GM12878 (cell line): ENCODE results near the gene NACA2. TPM values are rescaled to one million over a fixed set of nuclear protein-coding genes. Genes with fewer than 3 reads are reported as not detected.
"Not testable (repeated sequence)": the region's sequence is repeated elsewhere in the genome, so short reads cannot be mapped to it uniquely, and the experiment has no call there.

Source experiments
- ATAC-seq: fragments of 200-7000 bp; cut with Tn5 transposase; 3 replicates; pipeline ENCODE4 v1.9.1; 2020; ENCODE audit warnings: mild to moderate bottlenecking, moderate library complexity
- BruUV-seq: library from RNA; stranded (reverse); fragments of 400-500 nt; replicated peaks from 2 replicates; lab custom pipeline; 2021; lab: Mats Ljungman, UMichigan
- CTCF ChIA-PET: fragments of 300-600 bp; sonication (Branson Sonifier 250); formaldehyde crosslinking; extraction: SDS; loops from one replicate; lab custom pipeline; 2021; ENCODE audit warnings: inconsistent platforms; lab: Yijun Ruan, JAX
- POLR2A ChIA-PET: fragments of 350-600 bp; formaldehyde crosslinking; extraction: SDS; loops from one replicate; lab custom pipeline; 2021; ENCODE audit warnings: inconsistent platforms; lab: Charles Lee
- RAD21 ChIA-PET: fragments of 300-600 bp; sonication (Branson Sonifier 250); formaldehyde crosslinking; loops from one replicate; lab custom pipeline; 2023; ENCODE audit warnings: antibody characterized with exemption; ENCODE audit not compliant: unreplicated experiment; lab: Charles Lee
- SMC1A ChIA-PET: fragments of 300-600 bp; sonication (Branson Sonifier 250); formaldehyde crosslinking; loops from one replicate; lab custom pipeline; 2023; ENCODE audit not compliant: unreplicated experiment, uncharacterized antibody; lab: Charles Lee
- DNase-seq: peaks from one replicate; pipeline ENCODE4 v3.0.0-alpha.2; 2011; ENCODE audit warnings: low read depth, low spot score
- FAIRE-seq: peaks from 3 replicates; lab custom pipeline; 2011; peaks lifted over from hg19 to GRCh38; lab: Jason Lieb, UNC
- H2AFZ ChIP-seq: 2 replicates; pipeline ENCODE4 v1.6.0; 2011; ENCODE audit warnings: low read depth, low read length, control low read depth; ENCODE audit not compliant: control insufficient read depth
- H3K27ac ChIP-seq: 2 replicates; pipeline ENCODE4 v1.5.1; 2011; ENCODE audit warnings: control low read depth; ENCODE audit not compliant: control insufficient read depth, insufficient read depth
- H3K27me3 ChIP-seq, 2 experiments: replicated peaks in 1 of 2; 2 replicates each; pipeline versions ENCODE4 v1.6.0 to v1.6.1; 2011; ENCODE audit warnings: low read length in 1 of 2; ENCODE audit not compliant: control insufficient read depth in 2 of 2, insufficient read depth in 2 of 2
- H3K36me3 ChIP-seq, 2 experiments: 2 replicates each; pipeline ENCODE4 v1.5.1; 2011; ENCODE audit warnings: low read length in 1 of 2; ENCODE audit not compliant: control insufficient read depth in 2 of 2, insufficient read depth in 2 of 2
- H3K4me1 ChIP-seq: 2 replicates; pipeline ENCODE4 v1.6.1; 2011; ENCODE audit warnings: mild to moderate bottlenecking, low read length, moderate library complexity, mixed read lengths; ENCODE audit not compliant: control insufficient read depth, insufficient read depth
- H3K4me2 ChIP-seq: 2 replicates; pipeline ENCODE4 v1.6.0; 2011; ENCODE audit warnings: control low read depth; ENCODE audit not compliant: control insufficient read depth, insufficient read depth
- H3K4me3 ChIP-seq: fragments of 200-600 bp; sonication (generic); 2 replicates; pipeline ENCODE4 v1.5.1; 2016
- H3K79me2 ChIP-seq: 2 replicates; pipeline ENCODE4 v1.6.0; 2011; ENCODE audit warnings: low read length; ENCODE audit not compliant: control insufficient read depth, insufficient read depth
- H3K9ac ChIP-seq: 2 replicates; pipeline ENCODE4 v1.8.0; 2011; ENCODE audit warnings: low read length, control low read depth, mixed read lengths; ENCODE audit not compliant: control insufficient read depth, insufficient read depth
- H3K9me3 ChIP-seq: replicated peaks from 3 replicates; pipeline ENCODE4 v1.5.1; 2011; ENCODE audit warnings: mild to moderate bottlenecking, low read length; ENCODE audit not compliant: control insufficient read depth, insufficient read depth
- H4K20me1 ChIP-seq: 2 replicates; pipeline ENCODE4 v1.6.0; 2011; ENCODE audit not compliant: control insufficient read depth, insufficient read depth
- CBFB ChIP-seq: IDR thresholded peaks from 2 replicates; pipeline ENCODE4 v1.6.1; 2016; ENCODE audit warnings: antibody characterized with exemption, low read depth
- ETV6 ChIP-seq, 2 experiments: fragments of 450-650 bp in 1 of 2; IDR thresholded peaks in 1 of 2; conservative IDR thresholded peaks in 1 of 2; 2 replicates each; pipeline ENCODE4 v1.6.1; 2014; ENCODE audit warnings: antibody characterized with exemption in 1 of 2, borderline replicate concordance in 1 of 2, low read depth in 1 of 2, mild to moderate bottlenecking in 1 of 2, moderate library complexity in 1 of 2
- NFXL1 ChIP-seq: fragments of 450-650 bp; IDR thresholded peaks from 2 replicates; pipeline ENCODE4 v1.6.1; 2017; ENCODE audit warnings: antibody characterized with exemption, mild to moderate bottlenecking, borderline replicate concordance
- PBX3 ChIP-seq: IDR thresholded peaks from 2 replicates; pipeline ENCODE4 v1.6.1; 2011; ENCODE audit warnings: mild to moderate bottlenecking, low read depth, low read length, moderate library complexity; ENCODE audit not compliant: insufficient replicate concordance
- ZNF384 ChIP-seq: IDR thresholded peaks from 2 replicates; pipeline ENCODE4 v1.6.1; 2012; ENCODE audit warnings: low read depth, mild to moderate bottlenecking, low read length, improper control_type of control experiment, borderline replicate concordance
- WGBS: methylation state at CpG from one replicate; pipeline ENCODE4 v1.1.6; 2016; ENCODE audit warnings: low lambda C conversion rate; ENCODE audit not compliant: insufficient replicate concordance, insufficient coverage; ENCODE audit errors: missing lambda C conversion rate; 5-methylcytosine and 5-hydroxymethylcytosine counted together
- in situ Hi-C: fragments of 300-500 bp; cut with MboI; formaldehyde crosslinking; loops from 9 replicates; pipeline ENCODE4 v1.14.3; 2018; ENCODE audit warnings: mixed read lengths
- intact Hi-C: fragments of 100-400 bp; cut with micrococcal nuclease; formaldehyde crosslinking; loops from one replicate; pipeline ENCODE4 v1.14.2; 2022; ENCODE audit not compliant: unreplicated experiment
- polyA plus RNA-seq, 11 experiments: library from polyadenylated mRNA; depleted of rRNA in 4 of 11; unstranded in 6 of 11; stranded (reverse) in 5 of 11; fragments of >200 nt; fragmentation: Nextera tagmentation in 4 of 11; fragmentation: Illumina TruSeq in 1 of 11; extraction: Ambion mirVana in 4 of 11; extraction: Trizol in 1 of 11; gene quantifications; 1 replicate in 1 of 11; 2 replicates in 10 of 11; pipeline versions ENCODE4 v1.2.1 to v1.2.3, GENCODE V29; 2011 to 2016; ENCODE audit warnings: inconsistent platforms in 2 of 11, missing spikeins in 2 of 11, low read depth in 1 of 11
- total RNA-seq, 4 experiments: library from RNA; depleted of rRNA in 3 of 4; stranded (reverse); fragments of >200 nt in 3 of 4; fragmentation: Illumina TruSeq in 1 of 4; extraction: Trizol in 1 of 4; gene quantifications; 2 replicates each; pipeline versions ENCODE4 v1.2.1 to v1.2.3, GENCODE V29; 2013 to 2021

The NACA2 gene
- total and polyA plus RNA-seq, 10 of the 15 experiments (the other 5 are each of a cell fraction or from before 2014, with no cell fraction given), result 0.16 to 0.68 (median 0.36) TPM; not detected in 4

GRCh38 chr17:61572547-61572946, 18.5 kb downstream of the NACA2 start:
- RAD21 ChIA-PET, H3K36me3 ChIP-seq, BruUV-seq, FAIRE-seq, in situ Hi-C loops, H3K79me2 ChIP-seq, H3K4me3 ChIP-seq, intact Hi-C loops, H3K27ac ChIP-seq, H3K9me3 ChIP-seq, DNase-seq, POLR2A ChIA-PET, H3K27me3 ChIP-seq, H3K4me2 ChIP-seq, H2AFZ ChIP-seq, H3K9ac ChIP-seq, H3K4me1 ChIP-seq, ATAC-seq, SMC1A ChIA-PET, H4K20me1 ChIP-seq: not testable (repeated sequence)
- WGBS, result 62% methylated on average over 7 of the region's 7 CpGs
- CTCF ChIA-PET, result interaction anchor here (0.6 to 1.7 kb wide), 3 partner anchors 12 to 40 kb away, joined by 3 to 4 read pairs (median 3); no protein-coding TSS in a partner anchor
- 0 out of 4 replicates have a peak, but pooled peaks of 1 of the 2 experiments have one; percentile 84 for TF ChIP-seq ETV6 (conservative IDR thresholded peaks at IDR 0.05 in 1 of 2, IDR thresholded peaks at IDR 0.05 in 1 of 2; ENCODE audit: borderline replicate concordance in 1 of 2, low read depth in 1 of 2)

GRCh38 chr17:61571624-61572023, 19.4 kb downstream of the NACA2 start:
- intact Hi-C loops (no loop called here), in situ Hi-C loops (no loop called here)
- Histone ChIP-seq H3K36me3 (no peaks in the 10 kb centered on the region), H4K20me1 (no peaks in the 10 kb centered on the region), H3K4me3 (no peak overlapping the region), H3K27ac (no peak overlapping the region), H3K9me3 (no peaks in the 10 kb centered on the region; the same call in 2 of the 3 replicates), H3K27me3 (no peaks in the 10 kb centered on the region; a peak in 1 of 4 replicates), H3K4me1 (no peaks in the 10 kb centered on the region), H3K4me2 (no peak overlapping the region), H3K9ac (no peak overlapping the region), H3K79me2 (no peaks in the 10 kb centered on the region), H2AFZ (no peak overlapping the region)
- ChIA-PET CTCF (interaction anchor here (0.6 to 1.7 kb wide), 3 partner anchors 13 to 39 kb away, joined by 3 to 4 read pairs (median 3); no protein-coding TSS in a partner anchor), SMC1A (interaction anchor here (0.9 kb wide), 1 partner anchor 14 kb away, joined by 3 read pairs; no protein-coding TSS in a partner anchor), POLR2A (no interaction called here), RAD21 (no interaction called here)
- FAIRE-seq, result no peak
- DNase-seq, result no peak
- ATAC-seq, result no peak
- BruUV-seq, result no TSS peak
- 0 out of 4 replicates have a peak, but pooled peaks of 1 of the 2 experiments have one; percentile 27 for TF ChIP-seq ETV6 (conservative IDR thresholded peaks at IDR 0.05 in 1 of 2, IDR thresholded peaks at IDR 0.05 in 1 of 2; ENCODE audit: borderline replicate concordance in 1 of 2, low read depth in 1 of 2)
- TF ChIP-seq PBX3, result no peak
- peak; percentile 59; the same call in 1 of the 2 replicates for TF ChIP-seq NFXL1
- no peak for TF ChIP-seq CBFB
- no peak for TF ChIP-seq ZNF384
- 30% methylated on average over 1 of the region's 1 CpG for WGBS
